Trophoblast cell (in vitro differentiated cells and primary cell): ENCODE data around the gene IGF2BP3.

Experiments
- DNase-seq, 2 donors: peaks; one replicate each; pipeline ENCODE4 v3.0.0-alpha.2; 2016
- H2AFZ ChIP-seq: 2 replicates; pipeline ENCODE4 v1.6.1; 2013; ENCODE audit warnings: low read length, moderate library complexity, mild to moderate bottlenecking; ENCODE audit not compliant: insufficient read depth, poor library complexity
- H2AK5ac ChIP-seq: 2 replicates; pipeline ENCODE4 v1.6.1; 2013; ENCODE audit warnings: mild to moderate bottlenecking, low read length
- H2BK120ac ChIP-seq: 2 replicates; pipeline ENCODE4 v1.6.1; 2013; ENCODE audit warnings: low read length, mild to moderate bottlenecking, moderate library complexity; ENCODE audit not compliant: insufficient read depth, poor library complexity
- H2BK12ac ChIP-seq: 2 replicates; pipeline ENCODE4 v1.6.1; 2013; ENCODE audit warnings: mild to moderate bottlenecking, low read length, moderate library complexity
- H2BK5ac ChIP-seq: 2 replicates; pipeline ENCODE4 v1.6.1; 2013; ENCODE audit warnings: low read length, low read depth, moderate library complexity, mild to moderate bottlenecking; ENCODE audit not compliant: poor library complexity
- H3K14ac ChIP-seq: 2 replicates; pipeline ENCODE4 v1.6.1; 2013; ENCODE audit warnings: mild to moderate bottlenecking, low read length
- H3K18ac ChIP-seq: 2 replicates; pipeline ENCODE4 v1.6.1; 2013; ENCODE audit warnings: mild to moderate bottlenecking, low read length
- H3K23ac ChIP-seq: 2 replicates; pipeline ENCODE4 v1.6.1; 2013; ENCODE audit warnings: low read length
- H3K27ac ChIP-seq: 2 replicates; pipeline ENCODE4 v1.5.1; 2013; ENCODE audit warnings: low read depth, mild to moderate bottlenecking, inconsistent platforms, low read length, moderate library complexity
- H3K27me3 ChIP-seq: 2 replicates; pipeline ENCODE4 v1.6.1; 2013; ENCODE audit warnings: inconsistent platforms, mild to moderate bottlenecking, low read length, moderate library complexity; ENCODE audit not compliant: insufficient read depth
- H3K36me3 ChIP-seq, 2 experiments: 1 replicate in 1 of 2; 2 replicates in 1 of 2; pipeline ENCODE4 v1.6.1; 2013; ENCODE audit warnings: low read length in 2 of 2, mild to moderate bottlenecking in 2 of 2, moderate library complexity in 1 of 2; ENCODE audit not compliant: insufficient read depth in 2 of 2, control insufficient read depth in 1 of 2
- H3K4ac ChIP-seq: 2 replicates; pipeline ENCODE4 v1.6.1; 2013; ENCODE audit warnings: low read depth, mild to moderate bottlenecking, low read length, moderate library complexity
- H3K4me1 ChIP-seq, 2 experiments: 1 replicate in 1 of 2; 2 replicates in 1 of 2; pipeline ENCODE4 v1.6.1; 2013; ENCODE audit warnings: low read length in 2 of 2, mild to moderate bottlenecking in 2 of 2, moderate library complexity in 1 of 2; ENCODE audit not compliant: insufficient read depth in 2 of 2, control insufficient read depth in 1 of 2
- H3K4me2 ChIP-seq: 2 replicates; pipeline ENCODE4 v1.6.1; 2013; ENCODE audit warnings: inconsistent platforms, mild to moderate bottlenecking, low read length, moderate library complexity
- H3K4me3 ChIP-seq: 2 replicates; pipeline ENCODE4 v1.5.1; 2013; ENCODE audit warnings: mild to moderate bottlenecking, low read depth, low read length, inconsistent platforms
- H3K79me1 ChIP-seq: one replicate; pipeline ENCODE4 v1.6.1; 2013; ENCODE audit warnings: low read length
- H3K79me2 ChIP-seq: 2 replicates; pipeline ENCODE4 v1.6.1; 2013; ENCODE audit warnings: low read length, mild to moderate bottlenecking; ENCODE audit not compliant: control insufficient read depth, insufficient read depth, poor library complexity
- H3K9ac ChIP-seq: 2 replicates; pipeline ENCODE4 v1.6.1; 2013; ENCODE audit warnings: mild to moderate bottlenecking, low read length
- H3K9me3 ChIP-seq: 2 replicates; pipeline ENCODE4 v1.6.1; 2013; ENCODE audit warnings: low read depth, mild to moderate bottlenecking, control low read depth, inconsistent platforms, low read length; ENCODE audit not compliant: insufficient read depth
- H4K12ac ChIP-seq: 2 replicates; pipeline ENCODE4 v1.6.1; 2013; ENCODE audit warnings: low read depth, mild to moderate bottlenecking, low read length, moderate library complexity
- H4K8ac ChIP-seq: 2 replicates; pipeline ENCODE4 v1.6.1; 2013; ENCODE audit warnings: low read depth, mild to moderate bottlenecking, low read length, moderate library complexity
- H4K91ac ChIP-seq: one replicate; pipeline ENCODE4 v1.6.1; 2013; ENCODE audit warnings: low read depth, mild to moderate bottlenecking, low read length, moderate library complexity
- WGBS: extraction: QIAGEN DNeasy Blood & Tissue Kit; methylation state at CpG from one replicate; pipeline ENCODE4 v1.1.7; 2013; ENCODE audit warnings: missing lambda C conversion rate; ENCODE audit not compliant: insufficient read length, insufficient coverage; ENCODE audit errors: extremely low coverage; 5-methylcytosine and 5-hydroxymethylcytosine counted together

The IGF2BP3 gene

GRCh38 chr7:23308754-23309153 lies 161.5 kb downstream of the IGF2BP3 start:
- H3K4me1 ChIP-seq: no peaks in the 10 kb centered on the region
- H2BK5ac ChIP-seq: no peak overlapping the region
- no peak overlapping the region for H3K9ac ChIP-seq
- H3K23ac ChIP-seq: no peak overlapping the region
- H2BK120ac ChIP-seq: no peak overlapping the region
- no peak overlapping the region for H3K18ac ChIP-seq
- no CpG with 5 or more reads among the region's 6 CpGs for WGBS
- no peak for DNase-seq
- no peaks in the 10 kb centered on the region for H3K27me3 ChIP-seq
- H3K9me3 ChIP-seq: no peaks in the 10 kb centered on the region
- H3K4me3 ChIP-seq: no peak overlapping the region
- no peak overlapping the region for H3K27ac ChIP-seq
- no peak overlapping the region for H2BK12ac ChIP-seq
- H3K79me2 ChIP-seq: no peaks in the 10 kb centered on the region
- H3K36me3 ChIP-seq: peaks cover 10 to 31% of the 10 kb centered on the region in 2 experiments
- no peak overlapping the region for H3K4ac ChIP-seq
- H3K4me2 ChIP-seq: no peak overlapping the region
- no peak overlapping the region for H2AK5ac ChIP-seq
- H3K14ac ChIP-seq: no peak overlapping the region
- H4K91ac ChIP-seq: no peak overlapping the region
- no peak overlapping the region for H4K8ac ChIP-seq
- no peak overlapping the region for H2AFZ ChIP-seq
- no peaks in the 10 kb centered on the region for H3K79me1 ChIP-seq
- H4K12ac ChIP-seq: no peak overlapping the region

- no peak overlapping the region for H2BK12ac ChIP-seq
- no peak overlapping the region for H3K9ac ChIP-seq
- no peak overlapping the region for H3K4me2 ChIP-seq
- no peak for DNase-seq
- no peak overlapping the region for H4K91ac ChIP-seq
- H2BK5ac ChIP-seq: no peak overlapping the region
- H3K4me1 ChIP-seq: no peaks in the 10 kb centered on the region
- no peak overlapping the region for H3K27ac ChIP-seq
- H2BK120ac ChIP-seq: no peak overlapping the region
- H3K79me1 ChIP-seq: no peaks in the 10 kb centered on the region
- peaks cover 12 to 24% of the 10 kb centered on the region in 2 experiments for H3K36me3 ChIP-seq
- H2AK5ac ChIP-seq: no peak overlapping the region
- no peak overlapping the region for H3K14ac ChIP-seq
- no peak overlapping the region for H3K23ac ChIP-seq
- no peak overlapping the region for H2AFZ ChIP-seq
- WGBS: no CpG with 5 or more reads among the region's 2 CpGs
- no peak overlapping the region for H3K18ac ChIP-seq
- H3K4me3 ChIP-seq: no peak overlapping the region
- no peaks in the 10 kb centered on the region for H3K27me3 ChIP-seq
- H3K79me2 ChIP-seq: no peaks in the 10 kb centered on the region
- no peak overlapping the region for H4K8ac ChIP-seq
- no peaks in the 10 kb centered on the region for H3K9me3 ChIP-seq
- no peak overlapping the region for H4K12ac ChIP-seq
- peak overlapping the region; percentile 42 for H3K4ac ChIP-seq
Measured at GRCh38 chr7:23306936-23307521, 163.3 kb downstream of the IGF2BP3 start.

GRCh38 chr7:23299770-23300300 lies 170.5 kb downstream of the IGF2BP3 start:
- Histone ChIP-seq H3K9ac (peak overlapping the region; percentile 95), H4K91ac (no peak overlapping the region), H3K14ac (peak overlapping the region; percentile 86)

GRCh38 chr7:23298885-23299769 lies 171.2 kb downstream of the IGF2BP3 start, which contains the start of gene MALSU1:
MALSU1 (plus strand) TSS chr7:23299339; CDS start chr7:23299353, 14 bp downstream.
- WGBS: no CpG with 5 or more reads among the region's 59 CpGs

More at GRCh38 chr7:23299770-23300300, 170.5 kb downstream of the IGF2BP3 start:
- H4K12ac ChIP-seq: peak overlapping the region; percentile 85
- peak overlapping the region; percentile 97 for H3K4me3 ChIP-seq
- DNase-seq: peak in 1 of 2 donors; percentile 18
- peak overlapping the region; percentile 14 for H2BK5ac ChIP-seq
- WGBS: no CpG with 5 or more reads among the region's 12 CpGs
- H3K4me2 ChIP-seq: peak overlapping the region; percentile 83
- H3K9me3 ChIP-seq: no peaks in the 10 kb centered on the region
- H3K18ac ChIP-seq: no peak overlapping the region
- H3K4ac ChIP-seq: peak overlapping the region; percentile 78
- peak overlapping the region; percentile 73 for H2AFZ ChIP-seq
- H3K79me1 ChIP-seq: peaks cover 4% of the 10 kb centered on the region
- H3K27me3 ChIP-seq: no peaks in the 10 kb centered on the region
- H2AK5ac ChIP-seq: no peak overlapping the region
- peaks cover 0 to 2% of the 10 kb centered on the region in 2 experiments for H3K4me1 ChIP-seq
- H3K79me2 ChIP-seq: peaks cover 7% of the 10 kb centered on the region
- no peak overlapping the region for H2BK120ac ChIP-seq
- peaks cover 2 to 7% of the 10 kb centered on the region in 2 experiments for H3K36me3 ChIP-seq
- no peak overlapping the region for H3K23ac ChIP-seq
- H4K8ac ChIP-seq: peak overlapping the region; percentile 94
- H3K27ac ChIP-seq: no peak overlapping the region
- H2BK12ac ChIP-seq: no peak overlapping the region

More at GRCh38 chr7:23298885-23299769, 171.2 kb downstream of the IGF2BP3 start, which contains the start of gene MALSU1:
- Histone ChIP-seq H3K36me3 (peaks cover 0 to 6% of the 10 kb centered on the region in 2 experiments), H2BK120ac (peak within 1 kb of the TSS; percentile 50), H3K23ac (no peak within 1 kb of the TSS), H2AK5ac (no peak within 1 kb of the TSS), H2BK5ac (peak within 1 kb of the TSS; percentile 69), H3K4me2 (peak within 1 kb of the TSS; percentile 83), H4K8ac (peak within 1 kb of the TSS; percentile 94), H3K79me2 (peaks cover 7% of the 10 kb centered on the region), H3K9ac (peak within 1 kb of the TSS; percentile 95), H3K27ac (peak within 1 kb of the TSS; percentile 31), H4K12ac (peak within 1 kb of the TSS; percentile 85), H3K4ac (peak within 1 kb of the TSS; percentile 78), H3K4me1 (peaks cover 0 to 2% of the 10 kb centered on the region in 2 experiments), H2AFZ (peak within 1 kb of the TSS; percentile 73), H4K91ac (peak within 1 kb of the TSS; percentile 73), H3K9me3 (no peaks in the 10 kb centered on the region), H3K4me3 (peak within 1 kb of the TSS; percentile 97), H3K14ac (peak within 1 kb of the TSS; percentile 86), H3K79me1 (peaks cover 4% of the 10 kb centered on the region), H3K18ac (peak within 1 kb of the TSS; percentile 83), H3K27me3 (no peaks in the 10 kb centered on the region), H2BK12ac (no peak within 1 kb of the TSS)
- DNase-seq: peak; percentile 97 to 98
